ENCODE data around the gene DNTTIP2.

DNA sequence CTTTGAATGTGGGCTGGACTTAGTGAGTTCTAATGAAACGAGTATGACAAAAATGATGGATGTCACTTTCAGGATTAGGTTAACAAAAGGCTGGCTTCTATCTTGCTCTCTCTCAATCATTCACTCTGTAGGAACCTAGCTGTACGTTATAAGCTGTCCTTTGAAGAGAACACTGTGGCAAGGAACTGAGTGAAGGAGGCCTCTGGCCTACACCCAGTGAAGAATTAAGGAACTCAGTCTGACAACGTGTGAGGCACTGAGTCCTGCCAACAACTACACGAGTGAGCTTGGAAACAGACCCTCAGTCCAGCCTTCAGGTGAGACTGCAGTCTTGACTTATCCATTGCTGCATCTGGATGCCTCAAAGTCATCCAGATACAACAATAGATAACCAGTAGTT is 3.3 kb upstream of the DNTTIP2 start:
- TF ChIP-seq, protein P1, sequence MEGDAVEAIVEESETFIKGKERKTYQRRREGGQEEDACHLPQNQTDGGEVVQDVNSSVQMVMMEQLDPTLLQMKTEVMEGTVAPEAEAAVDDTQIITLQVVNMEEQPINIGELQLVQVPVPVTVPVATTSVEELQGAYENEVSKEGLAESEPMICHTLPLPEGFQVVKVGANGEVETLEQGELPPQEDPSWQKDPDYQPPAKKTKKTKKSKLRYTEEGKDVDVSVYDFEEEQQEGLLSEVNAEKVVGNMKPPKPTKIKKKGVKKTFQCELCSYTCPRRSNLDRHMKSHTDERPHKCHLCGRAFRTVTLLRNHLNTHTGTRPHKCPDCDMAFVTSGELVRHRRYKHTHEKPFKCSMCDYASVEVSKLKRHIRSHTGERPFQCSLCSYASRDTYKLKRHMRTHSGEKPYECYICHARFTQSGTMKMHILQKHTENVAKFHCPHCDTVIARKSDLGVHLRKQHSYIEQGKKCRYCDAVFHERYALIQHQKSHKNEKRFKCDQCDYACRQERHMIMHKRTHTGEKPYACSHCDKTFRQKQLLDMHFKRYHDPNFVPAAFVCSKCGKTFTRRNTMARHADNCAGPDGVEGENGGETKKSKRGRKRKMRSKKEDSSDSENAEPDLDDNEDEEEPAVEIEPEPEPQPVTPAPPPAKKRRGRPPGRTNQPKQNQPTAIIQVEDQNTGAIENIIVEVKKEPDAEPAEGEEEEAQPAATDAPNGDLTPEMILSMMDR (IDR thresholded peaks at IDR 0.05), result no peak
- TF ChIP-seq POLR2A (IDR thresholded peaks at IDR 0.05) (no peak), POLR2AphosphoS5 (IDR thresholded peaks at IDR 0.05) (no peak)

Data from suprapubic skin (tissue), 4 donors.